CD4-positive, alpha-beta T cell treated with Interleukin-17A for 4 hours (primary cell): ENCODE data around the gene SRSF12.
"Not testable (repeated sequence)": the region's sequence is repeated elsewhere in the genome, so short reads cannot be mapped to it uniquely, and the experiment has no call there.

Source experiments
- DNase-seq: peaks from one replicate; pipeline ENCODE4 v3.0.0-alpha.2; 2020; ENCODE audit warnings: mixed read lengths

The SRSF12 gene

DNA sequence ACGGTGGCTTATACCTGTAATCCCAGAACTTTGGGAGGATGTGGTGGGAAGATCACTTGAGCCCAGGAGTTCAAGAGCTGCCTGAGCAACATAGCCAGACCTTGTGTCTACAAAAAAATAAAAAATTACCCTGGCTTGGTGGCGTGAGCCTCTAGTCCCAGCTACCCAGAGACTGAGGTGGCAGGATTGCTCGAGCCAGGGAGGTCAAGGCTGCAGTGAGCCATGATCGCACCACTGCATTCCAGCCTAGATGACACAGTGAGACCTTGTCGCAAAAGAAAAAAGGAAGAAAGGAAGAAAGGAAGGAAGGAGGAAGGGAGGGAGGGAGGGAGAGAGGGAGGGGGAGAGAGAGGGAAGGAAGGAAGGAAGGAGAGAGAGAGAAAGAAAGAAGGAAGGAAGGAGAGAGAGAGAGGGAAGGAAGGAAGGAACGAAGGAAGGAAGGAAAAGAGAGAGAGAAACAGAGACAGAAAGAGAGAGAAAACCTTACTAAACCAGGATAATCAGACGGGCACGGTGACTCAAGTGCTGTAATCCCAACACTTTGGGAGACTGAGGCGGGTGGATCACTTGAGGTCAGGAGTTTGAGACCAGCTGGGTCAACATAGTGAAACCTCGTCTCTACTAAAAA is 48.2 kb downstream of the SRSF12 start:
- no peak for DNase-seq

DNA sequence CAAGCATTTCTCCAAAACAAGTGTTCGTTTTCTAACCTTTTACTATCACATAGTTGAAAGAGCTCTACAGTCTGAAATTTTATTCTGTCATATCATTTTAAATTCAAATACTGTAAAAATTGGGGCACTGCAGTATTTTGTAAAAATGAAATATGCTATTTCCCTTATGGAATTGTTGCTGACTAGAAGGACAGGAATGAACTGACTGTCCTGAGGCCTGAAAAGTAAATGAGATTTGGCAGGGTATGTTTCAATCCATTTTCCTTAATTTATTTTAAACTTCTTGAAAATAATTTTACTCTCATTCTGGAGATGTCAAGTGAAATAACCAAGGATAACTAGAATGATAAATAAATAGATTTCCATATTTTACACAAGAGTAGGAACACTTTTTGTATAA is 49.2 kb downstream of the SRSF12 start:
- DNase-seq = no peak

DNA sequence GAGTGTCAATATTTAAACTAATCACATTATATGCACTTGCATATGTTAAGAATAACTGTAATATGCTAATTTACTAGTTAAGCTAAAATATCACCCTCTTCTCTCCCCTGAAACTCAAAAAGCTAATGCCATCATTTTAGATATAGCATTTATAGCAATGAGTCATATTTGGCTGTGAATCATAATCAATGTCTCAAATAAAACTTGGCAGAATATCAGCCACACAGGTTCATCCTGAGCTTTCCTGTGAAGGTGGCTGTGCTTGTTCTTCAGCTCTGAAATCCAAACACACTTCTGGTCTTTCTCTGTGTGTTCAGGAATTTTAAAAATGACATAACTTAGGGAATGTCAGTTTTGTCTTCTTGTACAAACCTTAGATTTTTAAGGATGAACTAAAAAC is 50.1 kb downstream of the SRSF12 start:
- DNase-seq = no peak

DNA sequence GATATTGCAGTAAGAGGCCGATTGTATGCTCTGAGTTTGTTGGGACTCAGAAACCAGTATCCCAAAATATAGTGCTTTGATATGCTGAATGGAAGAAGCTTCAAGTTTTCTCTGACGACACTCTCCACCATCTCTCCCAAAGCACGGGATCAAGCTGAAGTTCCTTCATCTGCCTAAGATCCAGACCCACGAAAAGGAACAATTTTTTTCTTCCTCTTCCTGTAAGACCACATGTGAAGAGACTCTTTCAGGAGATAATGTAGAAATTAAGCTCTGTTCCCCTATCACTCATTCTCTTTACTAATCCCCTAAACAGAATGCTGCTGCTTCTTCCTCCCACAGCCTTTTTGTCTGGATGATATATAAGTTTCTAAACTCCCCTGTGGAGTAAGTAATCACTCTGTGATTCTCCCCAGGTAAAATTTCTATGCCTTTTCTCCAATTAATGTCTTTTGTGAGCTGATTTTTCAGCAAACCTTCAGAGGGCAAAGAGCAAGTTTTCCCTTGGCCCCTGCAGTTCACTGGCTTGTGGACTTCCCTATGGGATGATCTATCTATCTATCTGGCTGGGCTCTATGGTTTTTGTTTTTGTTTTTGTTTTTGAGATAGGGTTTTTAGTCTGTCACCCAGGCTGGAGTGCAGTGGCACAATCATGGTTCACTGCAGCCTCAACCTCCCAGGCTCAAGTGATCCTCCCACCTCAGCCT is 50.8 kb downstream of the SRSF12 start:
- no peak for DNase-seq

DNA sequence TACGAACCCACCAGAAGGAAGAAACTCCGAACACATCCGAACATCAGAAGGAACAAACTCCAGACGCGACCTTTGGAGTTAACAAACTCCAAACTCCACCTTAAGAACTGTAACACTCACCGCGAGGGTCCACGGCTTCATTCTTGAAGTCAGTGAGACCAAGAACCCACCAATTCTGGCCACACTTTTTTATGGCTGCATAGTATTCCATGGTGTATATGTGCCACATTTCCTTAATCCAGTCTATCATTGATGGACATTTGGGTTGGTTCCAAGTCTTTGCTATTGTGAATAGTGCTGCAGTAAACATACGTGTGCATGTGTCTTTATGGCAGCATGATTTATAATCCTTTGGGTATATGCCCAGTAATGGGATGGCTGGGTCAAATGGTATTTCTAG is 51.8 kb downstream of the SRSF12 start:
- not testable (repeated sequence) for DNase-seq

DNA sequence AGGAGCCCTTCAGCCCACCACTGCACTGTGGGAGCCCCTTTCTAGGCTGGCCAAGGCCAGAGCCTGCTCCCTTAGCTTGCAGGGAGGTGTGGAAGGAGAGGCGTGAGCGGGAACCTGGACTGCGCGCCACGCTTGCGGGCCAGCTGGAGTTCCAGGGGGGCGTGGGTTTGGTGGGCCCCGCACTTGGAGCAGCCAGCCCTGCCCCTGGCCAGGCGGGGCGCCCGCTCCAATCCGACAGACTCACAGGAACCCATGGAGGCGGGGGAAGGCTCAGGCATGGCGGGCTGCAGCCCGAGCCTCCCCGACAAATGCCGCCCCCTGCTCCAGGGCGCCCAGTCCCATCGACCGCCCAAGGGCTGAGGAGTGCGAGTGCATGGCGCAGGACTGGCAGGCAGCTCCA is 52.9 kb downstream of the SRSF12 start:
- DNase-seq = not testable (repeated sequence)

DNA sequence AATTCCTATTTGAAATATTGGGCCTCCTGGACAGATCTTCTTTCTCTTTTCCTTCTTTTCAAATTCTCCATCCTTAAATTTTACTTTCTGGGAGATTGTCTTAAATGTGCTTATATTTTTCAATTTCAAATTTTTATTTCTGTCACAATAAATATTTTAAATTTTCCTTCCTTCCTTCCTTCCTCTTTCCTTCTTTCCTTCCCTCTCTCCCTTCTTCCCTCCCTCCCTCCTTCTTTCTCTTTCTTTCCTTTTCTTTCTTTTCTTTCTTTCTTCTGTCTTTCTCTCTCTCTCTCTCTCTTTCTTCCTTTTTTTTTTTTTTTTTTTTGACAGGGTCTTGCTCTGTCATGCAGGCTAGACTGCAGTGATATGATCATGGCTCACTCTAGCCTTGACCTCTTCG is 54.0 kb downstream of the SRSF12 start:
- DNase-seq = no peak

DNA sequence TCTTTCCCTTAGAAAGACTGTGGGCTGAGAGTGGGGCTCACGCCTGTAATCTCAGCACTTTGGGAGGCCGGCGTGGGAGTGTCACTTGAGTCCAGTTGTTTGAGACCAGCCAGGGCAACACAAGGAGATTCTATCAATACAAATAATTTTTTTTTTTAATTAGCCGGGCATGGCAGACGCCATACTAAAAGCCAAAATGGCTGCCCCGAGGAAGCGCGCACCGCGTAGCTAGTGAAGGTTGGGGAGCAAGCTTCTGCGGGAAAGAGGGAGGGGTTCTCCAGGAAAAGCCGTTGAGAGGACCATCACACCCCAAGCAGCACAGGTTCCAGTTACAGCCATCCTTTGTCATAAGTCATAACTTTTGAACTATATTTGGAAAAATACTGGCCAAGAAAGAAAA is 58.6 kb downstream of the SRSF12 start:
- no peak for DNase-seq

DNA sequence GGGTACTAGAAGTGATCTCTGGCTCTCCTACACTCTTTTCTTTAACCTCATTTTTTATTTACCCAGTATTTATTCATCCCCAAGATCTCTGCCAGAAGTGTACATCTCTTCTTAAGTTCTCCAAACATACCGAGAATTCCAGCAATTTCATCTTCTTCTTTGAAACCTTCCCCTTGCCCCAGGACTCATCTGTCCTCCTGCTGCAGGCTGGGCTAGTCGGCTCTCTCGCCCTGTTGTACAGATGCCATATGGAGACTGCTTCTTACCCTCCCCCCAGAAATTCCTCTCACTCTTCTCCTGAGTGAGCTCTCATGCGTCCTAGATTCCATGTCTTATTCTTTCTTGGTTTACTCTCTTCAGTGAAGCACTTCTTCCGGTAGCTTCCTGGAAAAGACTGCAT is 59.2 kb downstream of the SRSF12 start:
- no peak for DNase-seq

DNA sequence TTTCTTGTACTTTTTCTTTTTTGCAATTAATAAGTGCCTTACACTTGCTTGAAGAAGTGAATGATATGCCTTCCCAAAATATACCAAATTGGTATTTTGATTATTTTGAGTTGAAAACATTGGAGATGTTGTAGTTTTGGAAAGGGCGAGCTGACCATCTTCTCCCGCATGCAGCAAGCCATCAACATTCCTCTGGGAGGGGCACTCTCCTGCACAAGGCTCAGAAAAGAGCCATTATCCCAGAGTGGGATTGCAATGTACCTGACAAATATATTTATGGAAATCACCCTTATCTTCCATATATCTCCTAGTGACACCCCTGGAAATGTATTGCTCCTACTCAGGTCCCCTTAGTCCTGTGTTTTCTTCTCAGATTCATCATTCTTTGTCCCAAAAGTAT is 60.1 kb downstream of the SRSF12 start:
- no peak for DNase-seq

DNA sequence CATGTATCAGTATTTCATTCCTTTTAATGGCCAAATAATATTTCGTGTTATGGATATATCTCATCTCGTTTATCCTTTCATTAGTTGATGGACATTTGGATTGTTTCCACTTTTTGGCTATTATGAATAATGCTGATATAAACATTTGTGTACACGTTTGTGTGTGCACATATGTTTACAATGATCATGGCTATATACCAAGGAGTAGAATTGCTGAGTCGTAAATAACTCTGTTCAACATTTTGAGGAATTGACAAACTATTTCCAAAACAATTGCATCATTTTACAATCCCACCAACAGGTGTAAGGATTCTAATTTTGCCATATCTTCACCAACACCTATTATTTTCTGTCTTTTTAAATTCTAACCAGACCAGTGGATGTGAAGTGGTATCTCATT is 63.7 kb downstream of the SRSF12 start:
- DNase-seq = no peak

DNA sequence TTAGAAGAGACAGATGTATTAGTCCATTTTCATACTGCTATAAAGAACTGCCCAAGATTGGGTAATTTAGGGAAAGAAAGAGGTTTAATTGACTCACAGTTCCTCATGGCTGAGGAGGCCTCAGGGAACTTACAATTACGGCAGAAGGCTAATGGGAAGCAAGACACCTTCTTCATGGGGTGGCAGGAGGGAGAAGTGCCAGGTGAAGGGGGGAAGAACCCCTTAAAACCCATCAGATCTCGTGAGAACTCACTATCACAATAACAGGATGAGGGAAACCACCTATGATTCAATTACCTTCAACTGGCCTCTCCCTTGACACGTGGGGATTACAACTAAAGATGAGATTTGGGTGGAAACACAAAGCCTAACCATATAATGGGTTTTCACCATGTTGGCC is 66.2 kb downstream of the SRSF12 start:
- DNase-seq = no peak

DNA sequence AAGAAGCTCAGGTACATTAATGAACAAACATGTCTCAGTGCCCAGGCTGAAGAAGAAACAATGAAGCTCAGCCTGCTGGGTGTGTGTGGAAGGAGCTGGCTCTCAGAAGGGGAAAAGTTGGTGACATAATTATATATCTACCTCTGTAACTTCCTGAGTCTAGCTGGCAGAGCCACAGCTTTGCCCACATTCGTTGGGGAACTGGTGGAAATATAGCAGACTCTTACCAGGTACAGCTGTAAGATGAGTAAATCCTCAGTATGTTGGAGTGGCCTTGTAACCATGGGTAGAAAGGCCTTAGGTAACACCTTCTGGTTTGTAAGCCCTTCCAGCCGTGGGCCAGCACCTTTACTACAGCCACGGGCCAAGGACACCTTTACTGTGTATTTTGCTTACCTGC is 67.2 kb downstream of the SRSF12 start:
- DNase-seq = no peak

DNA sequence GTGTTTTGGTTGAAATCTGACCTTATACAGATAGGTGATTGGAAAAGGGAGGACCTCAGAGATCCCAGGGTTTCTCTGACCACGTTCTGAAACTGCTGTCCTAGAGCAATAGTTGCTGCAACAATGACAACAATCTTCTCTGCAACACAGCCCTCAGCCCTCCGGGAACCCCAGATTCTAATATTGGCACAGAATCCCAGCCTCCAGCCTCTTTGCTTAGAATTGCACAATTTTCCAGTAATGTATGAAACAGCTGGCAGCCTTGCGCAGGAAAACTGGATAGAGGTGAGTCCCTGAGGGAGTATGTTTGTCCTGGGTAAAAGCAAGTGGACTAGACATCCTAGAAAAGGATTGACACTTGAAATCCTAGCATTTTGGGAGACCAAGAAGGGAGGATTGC is 67.7 kb downstream of the SRSF12 start:
- DNase-seq = no peak

DNA sequence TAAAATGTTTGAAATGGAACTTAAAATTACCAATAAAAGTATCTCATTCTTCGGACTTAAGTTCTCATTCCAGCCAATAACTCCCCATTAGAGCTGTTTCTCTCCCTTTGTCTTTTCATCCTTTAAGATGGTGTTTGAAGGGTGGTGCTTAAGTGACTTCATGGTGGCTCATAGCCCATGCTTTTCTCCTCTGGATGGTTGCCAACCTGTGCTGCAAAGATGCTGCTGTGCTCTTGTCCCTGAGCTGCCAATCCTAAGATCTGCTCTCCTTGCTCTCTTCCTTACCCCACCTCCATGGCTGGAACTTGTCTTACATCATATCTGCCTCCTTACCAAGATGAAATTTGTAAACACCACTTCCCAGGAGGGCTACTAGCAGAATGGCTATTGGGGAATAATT is 68.9 kb downstream of the SRSF12 start:
- DNase-seq = no peak

DNA sequence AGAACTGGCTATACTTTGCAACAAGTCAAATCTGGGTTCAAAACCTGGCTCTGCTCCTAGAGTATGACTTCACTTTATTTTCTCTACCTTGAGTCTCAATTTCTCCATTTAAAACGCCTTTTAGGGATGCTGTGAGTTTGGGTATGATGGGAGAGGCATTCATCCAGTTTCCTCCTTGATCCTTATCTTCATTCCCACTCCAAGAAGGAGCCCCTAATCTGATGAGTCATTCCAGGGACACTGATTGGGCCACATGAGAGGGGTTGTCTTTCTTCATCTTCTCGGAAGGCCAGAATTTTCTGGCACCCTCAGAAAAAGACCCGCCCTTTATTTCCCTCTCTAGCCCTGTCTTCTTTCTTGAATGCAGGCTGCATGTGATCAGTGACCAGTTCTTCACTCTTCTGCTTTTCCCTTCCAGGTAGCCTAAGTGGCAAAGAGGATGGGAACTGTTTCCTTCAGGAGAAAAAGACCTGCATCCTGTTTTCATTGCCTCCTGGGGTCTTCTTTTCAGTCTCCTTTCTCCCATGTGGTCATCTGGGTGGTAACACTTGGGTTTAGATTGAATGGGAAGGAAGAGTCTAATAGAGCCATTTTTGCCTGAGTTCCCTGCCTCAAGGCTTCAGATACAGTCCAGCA is 69.5 kb downstream of the SRSF12 start:
- DNase-seq = no peak

DNA sequence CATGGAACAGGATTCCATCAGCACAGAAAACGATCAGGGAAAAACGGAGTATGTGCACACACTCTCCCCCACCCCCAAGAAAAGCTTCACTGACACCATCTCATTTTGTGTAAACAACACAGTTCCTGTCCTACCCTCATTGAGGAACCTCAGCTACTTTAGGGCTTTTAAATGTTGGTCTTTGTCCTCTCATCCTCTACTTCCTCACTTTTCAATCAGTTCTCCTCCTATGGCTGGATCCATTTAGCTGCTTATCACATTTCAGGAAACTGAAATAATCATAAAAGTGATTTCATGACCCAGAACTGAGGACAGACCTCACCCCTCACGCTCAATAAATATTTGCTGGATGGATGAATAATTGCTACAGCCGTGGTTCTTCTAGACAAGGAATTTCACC is 70.4 kb downstream of the SRSF12 start:
- DNase-seq = no peak
